Ectodermal cell (in vitro differentiated cells): ENCODE results near the gene HOXA3.

Source experiments
- H3K27ac ChIP-seq: 2 replicates; pipeline ENCODE4 v1.7.0; 2013; ENCODE audit warnings: mild to moderate bottlenecking, low read depth, low read length; ENCODE audit not compliant: insufficient read depth, poor library complexity, severe bottlenecking
- H3K27me3 ChIP-seq: 2 replicates; pipeline ENCODE4 v1.7.0; 2013; ENCODE audit warnings: mild to moderate bottlenecking, low read length; ENCODE audit not compliant: insufficient read depth, control insufficient read depth, poor library complexity, severe bottlenecking
- H3K36me3 ChIP-seq: one replicate; pipeline ENCODE4 v1.7.0; 2013; ENCODE audit warnings: low read length; ENCODE audit not compliant: control insufficient read depth, insufficient read depth
- H3K4me1 ChIP-seq: one replicate; pipeline ENCODE4 v1.7.0; 2013; ENCODE audit warnings: low read length; ENCODE audit not compliant: control insufficient read depth, insufficient read depth
- H3K4me3 ChIP-seq: 2 replicates; pipeline ENCODE4 v1.7.0; 2013; ENCODE audit warnings: low read depth, low read length, control low read depth; ENCODE audit not compliant: insufficient read depth
- H3K9me3 ChIP-seq: 2 replicates; pipeline ENCODE4 v1.7.0; 2013; ENCODE audit warnings: mild to moderate bottlenecking, low read length, moderate library complexity; ENCODE audit not compliant: control insufficient read depth
- WGBS, 2 experiments: methylation state at CpG; one replicate each; pipeline ENCODE4 v1.1.7; 2013; ENCODE audit warnings: missing lambda C conversion rate in 2 of 2; 5-methylcytosine and 5-hydroxymethylcytosine counted together

Gene HOXA3

GRCh38 chr7:27091105-27091504 lies 61.3 kb downstream of the HOXA3 start:
- peaks cover 81% of the 10 kb centered on the region for H3K27me3 ChIP-seq

DNA sequence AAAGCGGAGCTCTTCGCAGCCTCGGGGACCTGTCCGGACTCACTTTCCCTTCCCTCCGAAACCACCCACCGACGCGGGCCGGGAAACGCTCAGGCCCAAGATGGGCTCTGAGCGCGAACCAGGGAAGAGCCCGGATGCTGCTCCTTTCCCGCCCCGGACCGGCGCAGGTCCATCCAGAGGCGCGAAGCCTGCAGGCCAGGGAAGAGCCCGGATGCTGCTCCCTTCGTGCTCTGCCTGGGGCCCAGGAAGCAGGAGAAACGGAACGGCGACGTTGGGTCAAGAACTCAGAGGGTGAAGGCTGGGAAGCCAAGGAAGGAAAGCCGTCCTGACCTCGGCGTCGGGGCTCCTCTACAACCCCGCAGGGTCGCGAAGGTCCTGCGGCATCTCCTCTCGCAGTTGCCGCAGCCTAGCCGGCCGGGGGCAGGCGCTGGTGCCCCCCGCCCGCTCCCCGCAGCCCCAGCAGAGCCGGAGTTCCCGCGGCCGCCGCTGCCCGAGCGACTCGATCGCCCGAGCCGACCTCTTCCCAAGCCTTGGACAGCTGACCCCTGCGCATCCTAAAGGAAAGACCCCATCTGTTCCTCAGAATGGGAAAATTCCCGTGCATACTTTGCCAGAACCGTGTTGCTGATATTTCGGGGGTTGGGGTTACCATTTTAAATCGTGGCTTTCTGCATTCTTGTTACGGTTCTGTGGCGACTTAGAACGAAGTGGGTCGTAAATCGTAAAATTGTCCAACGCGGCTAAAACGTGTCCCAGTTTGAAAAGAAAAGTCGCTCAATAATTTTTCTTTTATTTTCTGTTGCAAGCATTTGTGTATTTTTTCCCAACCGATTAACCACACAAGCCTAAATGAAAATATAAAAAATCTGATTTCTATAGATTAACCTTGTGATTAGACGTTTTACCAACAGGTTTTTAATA lies 64.1 kb downstream of the HOXA3 start:
- Histone ChIP-seq H3K36me3 (no peaks in the 10 kb centered on the region), H3K27ac (no peak overlapping the region), H3K4me3 (no peak overlapping the region), H3K4me1 (no peaks in the 10 kb centered on the region), H3K9me3 (no peaks in the 10 kb centered on the region), H3K27me3 (peaks cover 53% of the 10 kb centered on the region)
- WGBS, 2 experiments, result 94% methylated on average over 67 of the region's 68 CpGs

More at GRCh38 chr7:27091105-27091504, 61.3 kb downstream of the HOXA3 start:
- 1 to 6% methylated on average over 3 of the region's 3 CpGs for WGBS, 2 experiments
- Histone ChIP-seq H3K4me1 (no peaks in the 10 kb centered on the region), H3K36me3 (no peaks in the 10 kb centered on the region), H3K4me3 (no peak overlapping the region), H3K27ac (no peak overlapping the region), H3K9me3 (no peaks in the 10 kb centered on the region)

DNA sequence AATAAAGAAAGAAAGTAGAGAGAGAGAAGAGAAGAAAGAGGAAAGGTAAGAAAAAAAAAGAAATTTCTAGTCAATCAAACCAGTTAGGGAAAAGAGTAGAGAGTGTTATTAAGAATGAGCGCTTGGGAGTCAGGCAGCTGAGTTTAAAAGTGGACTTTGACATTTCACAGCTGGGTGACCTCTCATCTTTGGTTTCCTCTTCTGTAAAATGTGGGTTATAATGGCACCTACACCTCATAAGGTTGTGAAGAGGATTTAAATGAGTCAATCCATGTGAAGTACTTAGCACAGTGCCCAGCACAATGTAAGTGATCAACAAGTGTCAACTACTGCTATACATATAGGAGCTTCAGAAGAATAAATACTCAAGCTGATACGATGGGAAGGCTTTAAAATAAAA lies 68.7 kb downstream of the HOXA3 start:
- no peaks in the 10 kb centered on the region for H3K9me3 ChIP-seq
- WGBS, 2 experiments, result 92 to 100% methylated on average over 1 of the region's 2 CpGs
- peaks cover 7% of the 10 kb centered on the region for H3K27me3 ChIP-seq
- H3K4me1 ChIP-seq, result no peaks in the 10 kb centered on the region
- no peak overlapping the region for H3K4me3 ChIP-seq
- H3K27ac ChIP-seq, result no peak overlapping the region
- no peaks in the 10 kb centered on the region for H3K36me3 ChIP-seq

GRCh38 chr7:27082171-27082570 lies 70.2 kb downstream of the HOXA3 start:
- no peaks in the 10 kb centered on the region for H3K4me1 ChIP-seq
- H3K36me3 ChIP-seq, result no peaks in the 10 kb centered on the region
- H3K27ac ChIP-seq, result no peak overlapping the region
- no peak overlapping the region for H3K4me3 ChIP-seq
- H3K9me3 ChIP-seq, result no peaks in the 10 kb centered on the region
- WGBS, 2 experiments, result 89 to 90% methylated on average over 1 of the region's 1 CpG
- H3K27me3 ChIP-seq, result no peaks in the 10 kb centered on the region

DNA sequence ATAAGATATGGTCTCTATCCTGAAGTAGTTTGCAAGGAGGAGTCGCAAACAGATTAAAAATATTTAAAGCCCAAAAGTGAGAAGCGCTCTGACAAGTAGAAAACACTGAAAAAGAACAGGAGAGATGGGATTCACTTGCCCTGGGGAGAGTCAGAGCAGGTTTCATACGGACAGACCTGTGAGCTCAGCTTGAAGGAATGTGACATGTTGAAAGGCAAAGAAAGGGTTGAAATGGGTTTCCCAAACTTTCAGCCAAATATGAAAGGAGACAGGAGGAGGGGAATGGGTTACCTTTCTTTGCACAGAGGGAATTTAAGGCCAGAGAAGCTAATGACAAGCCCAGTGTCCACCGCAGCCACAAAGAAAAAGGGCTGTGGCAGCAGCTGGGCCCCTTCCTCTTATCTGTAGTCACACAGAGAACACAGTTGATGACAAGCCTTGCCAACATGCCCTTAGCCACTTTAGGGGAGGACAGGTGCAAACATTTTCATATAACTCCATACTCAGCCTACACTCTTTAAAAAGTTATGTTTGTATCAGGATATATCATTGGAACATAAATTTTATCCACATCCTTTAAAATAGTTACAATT lies 71.4 kb downstream of the HOXA3 start:
- Histone ChIP-seq H3K27ac (no peak overlapping the region), H3K4me1 (no peaks in the 10 kb centered on the region), H3K4me3 (no peak overlapping the region), H3K36me3 (no peaks in the 10 kb centered on the region), H3K9me3 (no peaks in the 10 kb centered on the region), H3K27me3 (no peaks in the 10 kb centered on the region)
- 45 to 47% methylated on average over 4 of the region's 4 CpGs for WGBS, 2 experiments

- no peaks in the 10 kb centered on the region for H3K36me3 ChIP-seq
- no peaks in the 10 kb centered on the region for H3K27me3 ChIP-seq
- no peaks in the 10 kb centered on the region for H3K9me3 ChIP-seq
- H3K4me1 ChIP-seq, result no peaks in the 10 kb centered on the region
- H3K4me3 ChIP-seq, result no peak overlapping the region
- WGBS, 2 experiments, result 91% methylated on average over 1 of the region's 1 CpG; no CpG with 5 or more reads in 1 of the 2 experiments
- H3K27ac ChIP-seq, result no peak overlapping the region
Measured at GRCh38 chr7:27079234-27079975, 73.0 kb downstream of the HOXA3 start.

GRCh38 chr7:27078616-27079233 lies 73.7 kb downstream of the HOXA3 start:
- Histone ChIP-seq H3K27me3 (no peaks in the 10 kb centered on the region), H3K36me3 (no peaks in the 10 kb centered on the region), H3K9me3 (no peaks in the 10 kb centered on the region), H3K27ac (no peak overlapping the region), H3K4me1 (no peaks in the 10 kb centered on the region), H3K4me3 (no peak overlapping the region)
- WGBS, 2 experiments, result 91% methylated on average over 4 of the region's 5 CpGs

- H3K4me1 ChIP-seq, result no peaks in the 10 kb centered on the region
- no peaks in the 10 kb centered on the region for H3K9me3 ChIP-seq
- H3K27me3 ChIP-seq, result no peaks in the 10 kb centered on the region
- no peak overlapping the region for H3K4me3 ChIP-seq
- no peaks in the 10 kb centered on the region for H3K36me3 ChIP-seq
- H3K27ac ChIP-seq, result no peak overlapping the region
Measured at GRCh38 chr7:27073076-27073475, 79.3 kb downstream of the HOXA3 start.

DNA sequence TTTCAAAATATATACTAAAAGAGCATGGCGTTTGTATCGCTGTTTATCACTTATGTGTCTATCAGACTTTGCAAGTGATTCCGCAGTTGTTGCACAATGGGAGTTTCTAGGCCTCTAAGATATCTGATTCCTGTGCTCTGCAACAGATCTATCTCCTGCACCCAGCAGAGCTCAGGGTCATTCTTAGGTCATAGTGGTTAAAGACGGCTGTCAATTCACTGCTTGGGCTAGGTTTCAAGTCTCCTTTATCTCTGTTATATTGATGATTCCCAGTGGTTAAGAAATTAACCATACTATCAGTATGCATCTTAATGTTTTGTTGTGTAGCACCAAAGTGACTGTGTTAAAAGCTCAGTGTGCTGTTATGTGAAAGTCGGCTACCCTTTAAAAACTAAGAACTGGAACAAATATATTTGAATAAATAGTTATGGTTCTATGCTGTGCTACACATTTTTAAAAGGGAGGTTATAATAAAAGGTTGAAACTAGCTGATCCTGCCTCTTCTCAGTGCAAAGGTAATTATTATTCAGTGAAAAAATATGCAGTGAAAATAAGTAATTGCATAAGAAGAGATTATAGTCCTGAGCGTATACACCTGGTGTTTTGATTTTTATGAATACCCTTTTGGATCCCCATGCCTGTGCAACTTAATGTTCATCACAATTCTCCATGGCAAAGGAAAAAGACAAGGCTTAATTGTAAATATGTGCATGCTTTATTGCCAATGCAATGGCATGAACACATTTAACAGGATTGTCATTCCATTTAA lies 80.6 kb downstream of the HOXA3 start:
- Histone ChIP-seq H3K9me3 (no peaks in the 10 kb centered on the region), H3K4me3 (no peak overlapping the region), H3K36me3 (no peaks in the 10 kb centered on the region), H3K4me1 (no peaks in the 10 kb centered on the region), H3K27ac (no peak overlapping the region), H3K27me3 (no peaks in the 10 kb centered on the region)
- 76% methylated on average over 5 to 6 of the region's 6 CpGs for WGBS, 2 experiments
